PC-9 (cell line): Measurements from ENCODE around the gene WEE2. TPM values are rescaled to one million over a fixed set of nuclear protein-coding genes. Genes with fewer than 3 reads are reported as not detected.

Source experiments
- BruUV-seq: library from RNA; stranded (reverse); fragments of 400-500 nt; replicated peaks from 2 replicates; lab custom pipeline; 2021; lab: Mats Ljungman, UMichigan
- CTCF ChIA-PET: fragments of 300-600 bp; sonication (Branson Sonifier 250); formaldehyde crosslinking; loops from one replicate; lab custom pipeline; 2022; ENCODE audit warnings: antibody characterized with exemption; lab: Charles Lee
- POLR2A ChIA-PET: fragments of 300-600 bp; sonication (Branson Sonifier 250); formaldehyde crosslinking; loops from one replicate; lab custom pipeline; 2022; ENCODE audit warnings: antibody characterized with exemption; ENCODE audit not compliant: unreplicated experiment; lab: Charles Lee
- DNase-seq, 2 experiments: peaks; one replicate each; pipeline versions ENCODE4 v3.0.0 to v3.0.0-alpha.2; 2015 to 2022; ENCODE audit warnings: mixed read lengths in 1 of 2
- H2AFZ ChIP-seq: fragments of 200-600 bp; sonication (generic); 2 replicates; pipeline ENCODE4 v1.8.1; 2017; ENCODE audit warnings: antibody characterized with exemption
- H3F3A ChIP-seq: fragments of 200-600 bp; sonication (generic); 2 replicates; pipeline ENCODE4 v1.8.1; 2017; ENCODE audit warnings: antibody characterized with exemption, mild to moderate bottlenecking, low read depth; ENCODE audit not compliant: insufficient read depth
- H3K27ac ChIP-seq: fragments of 200-600 bp; sonication (generic); 2 replicates; pipeline ENCODE4 v1.6.1; 2016; ENCODE audit warnings: mixed run types
- H3K27me3 ChIP-seq: fragments of 200-600 bp; sonication (generic); 2 replicates; pipeline ENCODE4 v1.6.1; 2016; ENCODE audit warnings: low read depth, mixed run types; ENCODE audit not compliant: insufficient read depth
- H3K36me3 ChIP-seq: fragments of 200-600 bp; sonication (generic); 2 replicates; pipeline ENCODE4 v1.6.1; 2016; ENCODE audit warnings: low read depth, mixed run types
- H3K4me1 ChIP-seq: fragments of 200-600 bp; sonication (generic); replicated peaks from 2 replicates; pipeline ENCODE4 v1.6.1; 2016; ENCODE audit warnings: mixed run types; ENCODE audit not compliant: insufficient read depth
- H3K4me2 ChIP-seq: fragments of 200-600 bp; sonication (generic); 2 replicates; pipeline ENCODE4 v1.6.1; 2017; ENCODE audit warnings: mixed run types
- H3K4me3 ChIP-seq: fragments of 200-600 bp; sonication (generic); 2 replicates; pipeline ENCODE4 v1.6.1; 2016; ENCODE audit warnings: mixed run types
- H3K79me2 ChIP-seq: fragments of 200-600 bp; sonication (generic); 2 replicates; pipeline ENCODE4 v1.6.1; 2017; ENCODE audit warnings: low read depth, mixed run types
- H3K9me2 ChIP-seq: fragments of 200-600 bp; sonication (generic); 2 replicates; pipeline ENCODE4 v1.8.1; 2017; ENCODE audit warnings: mild to moderate bottlenecking; ENCODE audit not compliant: insufficient read depth
- H3K9me3 ChIP-seq: fragments of 200-600 bp; sonication (generic); 2 replicates; pipeline ENCODE4 v1.8.1; 2016; ENCODE audit warnings: low read depth; ENCODE audit not compliant: insufficient read depth
- H4K20me1 ChIP-seq: fragments of 200-600 bp; sonication (generic); 2 replicates; pipeline ENCODE4 v1.8.1; 2017; ENCODE audit not compliant: insufficient read depth
- EZH2 ChIP-seq: fragments of 200-600 bp; sonication (generic); IDR thresholded peaks from 2 replicates; pipeline ENCODE4 v1.8.0; 2017; ENCODE audit warnings: antibody characterized with exemption, low read depth
- intact Hi-C: fragments of 100-400 bp; cut with micrococcal nuclease; formaldehyde crosslinking; loops from one replicate; pipeline ENCODE4 v1.10.0; 2022; ENCODE audit not compliant: unreplicated experiment
- total RNA-seq: library from RNA; stranded (reverse); gene quantifications from 2 replicates; pipeline ENCODE4 v1.2.3, GENCODE V29; 2021
- TF ChIP-seq, protein P1 (sequence below): fragments of 200-600 bp; sonication (generic); conservative IDR thresholded peaks from 2 replicates; pipeline ENCODE4 v1.6.1; 2017; ENCODE audit warnings: mixed run types, antibody characterized with exemption, mild to moderate bottlenecking, moderate library complexity

WEE2 gene
- total RNA-seq, 1 experiment from 2014 or later, result not detected

GRCh38 chr7:141709318-141709717 is 1.2 kb downstream of the WEE2 start:
- no peak overlapping the region for H2AFZ ChIP-seq
- H3K4me1 ChIP-seq, result no peaks in the 10 kb centered on the region
- H3K9me3 ChIP-seq, result no peaks in the 10 kb centered on the region
- POLR2A ChIA-PET, result interaction anchor here (0.7 kb wide), 1 partner anchor 786 kb away, joined by 5 read pairs; no protein-coding TSS in a partner anchor
- intact Hi-C loops, result no loop called here
- H3F3A ChIP-seq, result no peaks in the 10 kb centered on the region
- no peak for DNase-seq
- CTCF ChIA-PET, result interaction anchor here (0.6 kb wide), 1 partner anchor 16 kb away, joined by 5 read pairs; no protein-coding TSS in a partner anchor
- no peaks in the 10 kb centered on the region for H3K27me3 ChIP-seq
- no peaks in the 10 kb centered on the region for H3K9me2 ChIP-seq
- no TSS peak for BruUV-seq
- H3K27ac ChIP-seq, result no peak overlapping the region
- H3K4me2 ChIP-seq, result no peak overlapping the region
- H3K79me2 ChIP-seq, result no peaks in the 10 kb centered on the region
- H3K4me3 ChIP-seq, result no peak overlapping the region
- H3K36me3 ChIP-seq, result no peaks in the 10 kb centered on the region
- no peaks in the 10 kb centered on the region for H4K20me1 ChIP-seq
- TF ChIP-seq, protein P1, sequence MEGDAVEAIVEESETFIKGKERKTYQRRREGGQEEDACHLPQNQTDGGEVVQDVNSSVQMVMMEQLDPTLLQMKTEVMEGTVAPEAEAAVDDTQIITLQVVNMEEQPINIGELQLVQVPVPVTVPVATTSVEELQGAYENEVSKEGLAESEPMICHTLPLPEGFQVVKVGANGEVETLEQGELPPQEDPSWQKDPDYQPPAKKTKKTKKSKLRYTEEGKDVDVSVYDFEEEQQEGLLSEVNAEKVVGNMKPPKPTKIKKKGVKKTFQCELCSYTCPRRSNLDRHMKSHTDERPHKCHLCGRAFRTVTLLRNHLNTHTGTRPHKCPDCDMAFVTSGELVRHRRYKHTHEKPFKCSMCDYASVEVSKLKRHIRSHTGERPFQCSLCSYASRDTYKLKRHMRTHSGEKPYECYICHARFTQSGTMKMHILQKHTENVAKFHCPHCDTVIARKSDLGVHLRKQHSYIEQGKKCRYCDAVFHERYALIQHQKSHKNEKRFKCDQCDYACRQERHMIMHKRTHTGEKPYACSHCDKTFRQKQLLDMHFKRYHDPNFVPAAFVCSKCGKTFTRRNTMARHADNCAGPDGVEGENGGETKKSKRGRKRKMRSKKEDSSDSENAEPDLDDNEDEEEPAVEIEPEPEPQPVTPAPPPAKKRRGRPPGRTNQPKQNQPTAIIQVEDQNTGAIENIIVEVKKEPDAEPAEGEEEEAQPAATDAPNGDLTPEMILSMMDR, result no peak
- no peak for TF ChIP-seq EZH2

DNA sequence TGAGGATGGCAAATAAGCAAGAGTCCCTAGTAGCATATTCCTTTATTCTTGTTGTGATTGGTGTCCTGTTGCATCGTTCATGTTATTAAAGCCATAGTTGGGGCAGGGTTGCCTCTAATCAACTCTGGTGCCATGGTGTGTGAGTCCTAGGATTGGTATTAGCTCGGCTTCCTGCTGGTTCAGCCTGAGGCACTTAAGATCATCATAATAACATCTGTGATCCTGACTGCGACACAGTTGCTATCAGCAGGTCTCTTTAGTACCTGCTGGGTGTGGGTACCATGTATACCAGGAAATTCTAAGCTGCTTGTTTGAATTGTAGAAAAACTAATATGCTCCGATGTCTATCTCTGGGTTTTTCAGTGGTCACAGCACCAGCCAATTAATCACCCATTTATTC is 1.6 kb downstream of the WEE2 start:
- H3F3A ChIP-seq, result no peaks in the 10 kb centered on the region
- H4K20me1 ChIP-seq, result no peaks in the 10 kb centered on the region
- no peaks in the 10 kb centered on the region for H3K9me2 ChIP-seq
- no peaks in the 10 kb centered on the region for H3K27me3 ChIP-seq
- intact Hi-C loops, result no loop called here
- peak in 1 of 2 experiments; percentile 39 for DNase-seq
- H3K4me2 ChIP-seq, result no peak overlapping the region
- no peaks in the 10 kb centered on the region for H3K79me2 ChIP-seq
- H3K36me3 ChIP-seq, result no peaks in the 10 kb centered on the region
- H3K27ac ChIP-seq, result no peak overlapping the region
- POLR2A ChIA-PET, result no interaction called here
- no TSS peak for BruUV-seq
- H3K4me3 ChIP-seq, result no peak overlapping the region
- TF ChIP-seq, protein P1, result no peak
- TF ChIP-seq EZH2, result no peak
- no peaks in the 10 kb centered on the region for H3K4me1 ChIP-seq
- H3K9me3 ChIP-seq, result no peaks in the 10 kb centered on the region
- CTCF ChIA-PET, result no interaction called here
- no peak overlapping the region for H2AFZ ChIP-seq

GRCh38 chr7:141710301-141710700 is 2.1 kb downstream of the WEE2 start:
- Histone ChIP-seq H3K27me3 (0 out of 2 replicates have a peak, but pooled peaks cover under 1% of the 10 kb centered on the region), H3K79me2 (no peaks in the 10 kb centered on the region), H3K9me2 (no peaks in the 10 kb centered on the region), H3K4me1 (no peaks in the 10 kb centered on the region), H4K20me1 (no peaks in the 10 kb centered on the region), H3K4me2 (no peak overlapping the region), H3K9me3 (no peaks in the 10 kb centered on the region), H2AFZ (no peak overlapping the region), H3K4me3 (no peak overlapping the region), H3K27ac (no peak overlapping the region), H3F3A (no peaks in the 10 kb centered on the region), H3K36me3 (no peaks in the 10 kb centered on the region)
- intact Hi-C loops, result no loop called here
- no TSS peak for BruUV-seq
- no peak for DNase-seq
- no peak for TF ChIP-seq EZH2
- TF ChIP-seq, protein P1, result no peak; the same call in 1 of the 2 replicates
- ChIA-PET POLR2A (interaction anchor here (0.8 kb wide), 1 partner anchor 37 kb away, joined by 6 read pairs; no protein-coding TSS in a partner anchor), CTCF (no interaction called here)
